Thyroid gland (tissue), 4 donors: ENCODE measurements around the gene KPTN. TPM values are rescaled to one million over a fixed set of nuclear protein-coding genes. Genes with fewer than 3 reads are reported as not detected.

Source experiments
- DNase-seq, 2 donors: peaks; one replicate each; pipeline ENCODE4 v3.0.0-alpha.2; 2019
- H3K27ac ChIP-seq, 3 donors: fragments of 200-600 bp; sonication (generic); 1 replicate in 2 of 3; 2 replicates in 1 of 3; pipeline ENCODE4 v1.5.1; 2016 to 2019; ENCODE audit warnings: mild to moderate bottlenecking in 1 of 3, moderate library complexity in 1 of 3
- H3K27me3 ChIP-seq: fragments of 200-600 bp; sonication (generic); one replicate; pipeline ENCODE4 v1.5.1; 2019
- H3K36me3 ChIP-seq, 2 donors: fragments of 200-600 bp; sonication (generic); one replicate each; pipeline ENCODE4 v1.5.1; 2016 to 2019
- H3K4me1 ChIP-seq, 2 donors: fragments of 200-600 bp; sonication (generic); one replicate each; pipeline ENCODE4 v1.5.1; 2017 to 2019
- H3K4me3 ChIP-seq, 3 donors: fragments of 200-600 bp; sonication (generic); replicated peaks in 1 of 3; 1 replicate in 2 of 3; 2 replicates in 1 of 3; pipeline ENCODE4 v1.5.1; 2016; ENCODE audit warnings: mild to moderate bottlenecking in 1 of 3
- H3K9me3 ChIP-seq: fragments of 200-600 bp; sonication (generic); one replicate; pipeline ENCODE4 v1.5.1; 2017
- POLR2A ChIP-seq, 2 donors: fragments of 450-650 bp; IDR thresholded peaks; one replicate each; pipeline ENCODE4 v1.6.1; 2017; ENCODE audit warnings: antibody characterized with exemption in 2 of 2, mild to moderate bottlenecking in 2 of 2, moderate library complexity in 1 of 2
- WGBS, 2 donors: methylation state at CpG; one replicate each; pipeline ENCODE4 v1.1.5; 2017; 5-methylcytosine and 5-hydroxymethylcytosine counted together
- intact Hi-C: fragments of 100-400 bp; cut with DNase I; formaldehyde crosslinking; loops from one replicate; pipeline ENCODE4 v1.15.1; 2023
- total RNA-seq, 4 donors: library from RNA; depleted of rRNA; stranded (reverse); fragments of >200 nt; gene quantifications; one replicate each; pipeline ENCODE4 v1.2.3, GENCODE V29; 2016
- TF ChIP-seq, protein P1 (sequence below), 6 experiments: fragments of 200-600 bp in 3 of 6; fragments of 450-650 bp in 3 of 6; sonication (generic) in 3 of 6; IDR thresholded peaks; one replicate each; pipeline ENCODE4 v1.5.1; 2016 to 2019; ENCODE audit warnings: antibody characterized with exemption in 6 of 6, mild to moderate bottlenecking in 2 of 6, inconsistent platforms in 1 of 6, moderate library complexity in 1 of 6

The KPTN gene
- total RNA-seq, 4 donors from 2014 or later, result 7.0 to 8.9 (median 7.3) TPM

DNA sequence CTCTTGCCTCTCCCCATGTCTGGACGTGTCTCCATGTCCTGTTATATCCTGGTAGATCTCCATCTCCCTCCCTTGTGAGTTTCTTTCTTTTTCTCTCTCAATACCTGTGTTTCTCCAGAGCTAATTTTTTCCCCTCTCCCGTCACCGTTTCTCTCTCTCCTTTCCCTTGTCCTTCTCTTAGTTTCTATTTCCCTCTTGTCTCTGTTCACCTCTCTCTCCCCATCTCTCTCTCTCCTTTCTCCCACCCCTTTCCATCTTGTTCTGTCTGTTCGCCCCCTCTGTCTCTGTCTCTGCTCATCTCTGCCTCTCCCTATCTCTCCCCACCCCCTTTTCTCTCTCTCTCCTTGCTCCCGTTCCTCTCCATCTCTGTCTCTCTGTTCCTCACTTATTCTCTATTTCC, 25.3 kb downstream of the KPTN start:
- 25 to 30% methylated on average over 5 of the region's 5 CpGs for WGBS, 2 donors
- peaks cover 11% of the 10 kb centered on the region for H3K27me3 ChIP-seq

DNA sequence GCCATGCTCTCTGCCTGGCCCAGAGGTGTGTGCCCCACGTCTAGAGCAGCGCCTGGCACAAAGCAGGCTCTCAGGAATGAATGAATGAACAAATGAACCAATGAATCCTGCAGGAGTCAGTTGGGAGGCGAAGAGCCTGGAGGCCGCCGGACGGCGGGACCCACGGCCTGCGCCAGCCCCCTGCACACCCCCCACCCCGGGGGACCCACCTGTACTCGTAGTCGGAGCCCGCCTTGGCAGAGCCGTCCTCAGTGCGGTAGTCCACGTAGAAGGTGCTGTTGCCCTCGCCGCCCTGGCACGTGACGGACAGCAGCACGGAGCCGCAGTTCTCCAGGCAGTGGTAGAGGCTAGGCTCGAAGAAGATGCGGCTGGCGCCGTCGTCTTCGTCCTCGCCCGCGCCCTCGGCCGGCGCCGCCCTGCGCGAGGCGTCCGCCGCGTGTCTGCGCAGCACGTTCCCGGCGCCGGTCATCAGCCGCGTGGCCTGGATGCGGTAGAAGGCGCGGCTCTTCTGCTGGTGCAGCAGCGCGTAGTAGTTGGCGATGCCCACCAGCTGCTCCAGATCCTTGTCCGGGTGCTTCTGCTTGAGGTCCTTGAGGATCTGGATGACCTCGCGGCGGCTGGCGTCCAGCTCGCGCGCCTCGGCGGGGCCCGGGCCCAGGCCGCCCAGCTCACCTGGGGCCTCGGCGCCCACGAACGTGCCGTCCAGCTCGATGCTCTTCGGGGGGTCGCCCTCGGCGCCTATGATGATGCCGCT, 27.1 kb downstream of the KPTN start:
- DNase-seq, result no peak
- H3K4me1 ChIP-seq, result peaks cover 0 to 6% of the 10 kb centered on the region in 2 donors
- H3K27me3 ChIP-seq, result peaks cover 11% of the 10 kb centered on the region
- WGBS, 2 donors, result 53 to 86% methylated on average over 5 to 19 of the region's 77 CpGs
- H3K27ac ChIP-seq, result no peak overlapping the region
- TF ChIP-seq, protein P1, sequence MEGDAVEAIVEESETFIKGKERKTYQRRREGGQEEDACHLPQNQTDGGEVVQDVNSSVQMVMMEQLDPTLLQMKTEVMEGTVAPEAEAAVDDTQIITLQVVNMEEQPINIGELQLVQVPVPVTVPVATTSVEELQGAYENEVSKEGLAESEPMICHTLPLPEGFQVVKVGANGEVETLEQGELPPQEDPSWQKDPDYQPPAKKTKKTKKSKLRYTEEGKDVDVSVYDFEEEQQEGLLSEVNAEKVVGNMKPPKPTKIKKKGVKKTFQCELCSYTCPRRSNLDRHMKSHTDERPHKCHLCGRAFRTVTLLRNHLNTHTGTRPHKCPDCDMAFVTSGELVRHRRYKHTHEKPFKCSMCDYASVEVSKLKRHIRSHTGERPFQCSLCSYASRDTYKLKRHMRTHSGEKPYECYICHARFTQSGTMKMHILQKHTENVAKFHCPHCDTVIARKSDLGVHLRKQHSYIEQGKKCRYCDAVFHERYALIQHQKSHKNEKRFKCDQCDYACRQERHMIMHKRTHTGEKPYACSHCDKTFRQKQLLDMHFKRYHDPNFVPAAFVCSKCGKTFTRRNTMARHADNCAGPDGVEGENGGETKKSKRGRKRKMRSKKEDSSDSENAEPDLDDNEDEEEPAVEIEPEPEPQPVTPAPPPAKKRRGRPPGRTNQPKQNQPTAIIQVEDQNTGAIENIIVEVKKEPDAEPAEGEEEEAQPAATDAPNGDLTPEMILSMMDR (IDR thresholded peaks at IDR 0.05), result no peak
- TF ChIP-seq POLR2A (IDR thresholded peaks at IDR 0.05), result no peak
- no peaks in the 10 kb centered on the region for H3K9me3 ChIP-seq
- no peak overlapping the region for H3K4me3 ChIP-seq
- intact Hi-C loops, result no loop called here
- H3K36me3 ChIP-seq, result no peaks in the 10 kb centered on the region

More for the DNA sequence above, 25.3 kb downstream of the KPTN start:
- TF ChIP-seq POLR2A (IDR thresholded peaks at IDR 0.05), result no peak
- TF ChIP-seq, protein P1 (IDR thresholded peaks at IDR 0.05), result no peak
- intact Hi-C loops, result no loop called here
- Histone ChIP-seq H3K9me3 (no peaks in the 10 kb centered on the region), H3K4me1 (peaks cover 0 to 6% of the 10 kb centered on the region in 2 donors), H3K36me3 (no peaks in the 10 kb centered on the region), H3K27ac (no peak overlapping the region), H3K4me3 (no peak overlapping the region)
- DNase-seq, result no peak

DNA sequence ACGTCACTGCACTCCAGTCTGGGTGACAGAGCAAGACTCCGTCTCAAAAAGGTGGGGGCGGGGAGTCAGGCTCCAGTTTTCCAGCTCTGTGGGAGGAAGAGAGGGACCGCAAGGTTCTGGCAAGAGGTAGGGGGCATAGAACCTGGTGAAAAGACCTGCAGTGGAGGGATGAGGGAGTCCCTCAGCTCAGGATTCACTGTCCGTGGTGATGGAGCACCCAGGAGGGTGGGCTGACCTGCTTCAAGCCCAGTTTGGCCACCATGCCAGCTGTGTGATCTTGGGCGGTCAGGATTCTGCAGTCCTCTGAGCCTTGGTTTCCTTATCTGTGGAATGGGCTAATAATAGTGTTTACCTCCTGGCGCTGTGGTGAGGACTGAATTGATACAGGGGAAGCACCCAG, 33.5 kb downstream of the KPTN start:
- Histone ChIP-seq H3K27ac (no peak overlapping the region), H3K9me3 (no peaks in the 10 kb centered on the region), H3K36me3 (no peaks in the 10 kb centered on the region), H3K4me3 (no peak overlapping the region), H3K4me1 (peaks cover 4 to 23% of the 10 kb centered on the region in 2 donors), H3K27me3 (peaks cover 19% of the 10 kb centered on the region)
- intact Hi-C loops, result no loop called here
- TF ChIP-seq, protein P1 (IDR thresholded peaks at IDR 0.05), result no peak
- TF ChIP-seq POLR2A (IDR thresholded peaks at IDR 0.05), result no peak
- DNase-seq, result no peak
- WGBS, 2 donors, result 52 to 59% methylated on average over 7 of the region's 7 CpGs

GRCh38 chr19:47448360-47448727, 35.7 kb downstream of the KPTN start:
- Histone ChIP-seq H3K9me3 (no peaks in the 10 kb centered on the region), H3K4me3 (no peak overlapping the region), H3K27ac (no peak overlapping the region), H3K4me1 (peaks cover 4 to 23% of the 10 kb centered on the region in 2 donors), H3K27me3 (peaks cover 32% of the 10 kb centered on the region), H3K36me3 (no peaks in the 10 kb centered on the region)
- DNase-seq, result no peak
- WGBS, 2 donors, result 28 to 30% methylated on average over 9 of the region's 9 CpGs
- intact Hi-C loops, result no loop called here
- TF ChIP-seq POLR2A (IDR thresholded peaks at IDR 0.05), result no peak
- TF ChIP-seq, protein P1 (IDR thresholded peaks at IDR 0.05), result no peak
